Left ventricle myocardium inferior (tissue), 1 donor: ENCODE data around the gene ERI3. TPM values are rescaled to one million over a fixed set of nuclear protein-coding genes. Genes with fewer than 3 reads are reported as not detected.

Experiments used
- DNase-seq: peaks from one replicate; pipeline ENCODE4 v3.0.0-alpha.2; 2020
- H3K27ac ChIP-seq: fragments of 200-600 bp; replicated peaks from 2 replicates; pipeline ENCODE4 v1.8.0; 2021
- H3K27me3 ChIP-seq: fragments of 200-600 bp; 2 replicates; pipeline ENCODE4 v1.8.0; 2021; ENCODE audit warnings: low read depth
- H3K36me3 ChIP-seq: fragments of 200-600 bp; 2 replicates; pipeline ENCODE4 v1.8.0; 2021
- H3K4me1 ChIP-seq: fragments of 200-600 bp; 2 replicates; pipeline ENCODE4 v1.8.0; 2021
- H3K4me3 ChIP-seq: fragments of 200-600 bp; 2 replicates; pipeline ENCODE4 v1.8.0; 2021; ENCODE audit warnings: mild to moderate bottlenecking, moderate library complexity
- H3K9me3 ChIP-seq: fragments of 200-600 bp; replicated peaks from 2 replicates; pipeline ENCODE4 v1.8.0; 2021
- CTCF ChIP-seq: fragments of 200-600 bp; IDR thresholded peaks from 2 replicates; pipeline ENCODE4 v1.8.0; 2021; ENCODE audit warnings: antibody characterized with exemption, mild to moderate bottlenecking, borderline replicate concordance
- intact Hi-C: fragments of 100-400 bp; cut with micrococcal nuclease; formaldehyde crosslinking; loops from one replicate; pipeline ENCODE4 v1.11.0; 2022
- total RNA-seq: library from RNA; stranded (reverse); fragmentation: NEBNext Ultra II Directional; extraction: Animal tissue kit (Norgen Biotek cat#: 25700); gene quantifications from one replicate; pipeline ENCODE4 v1.2.1, GENCODE V29; 2021
- donor health status: DM: no; HTN: yes; CAD: no; lungs with severe emphysema.

The ERI3 gene
- total RNA-seq, 1 donor from 2014 or later = 50.4 TPM

DNA sequence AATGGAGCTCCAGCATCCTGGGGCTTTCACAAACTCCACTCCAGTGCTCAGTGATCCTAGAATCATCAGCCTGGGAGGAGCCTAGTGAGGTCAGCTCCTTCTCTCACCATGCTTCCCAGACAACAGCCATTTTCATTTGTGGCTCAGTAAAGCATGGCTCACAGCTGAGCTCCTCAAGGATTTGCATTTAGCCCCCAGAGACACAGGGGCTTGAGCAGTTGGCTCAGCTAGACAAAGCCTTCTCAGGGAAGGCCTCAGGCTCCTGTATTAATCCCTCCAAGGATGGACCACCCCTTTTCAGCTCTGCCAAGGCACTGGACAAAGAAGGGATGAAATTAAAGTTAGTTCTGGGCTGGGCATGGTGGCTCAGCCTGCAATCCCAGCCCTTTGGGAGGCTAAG, 39.5 kb downstream of the ERI3 start:
- Histone ChIP-seq H3K36me3 (peaks cover 78% of the 10 kb centered on the region), H3K9me3 (no peaks in the 10 kb centered on the region), H3K27me3 (no peaks in the 10 kb centered on the region), H3K4me3 (no peak overlapping the region), H3K4me1 (no peaks in the 10 kb centered on the region), H3K27ac (no peak overlapping the region)
- DNase-seq = no peak
- intact Hi-C loops = loop anchor here (10.0 kb wide), 1 partner anchor 101 kb away; the partner anchor contains the start of gene DMAP1
- TF ChIP-seq CTCF = no peak

DNA sequence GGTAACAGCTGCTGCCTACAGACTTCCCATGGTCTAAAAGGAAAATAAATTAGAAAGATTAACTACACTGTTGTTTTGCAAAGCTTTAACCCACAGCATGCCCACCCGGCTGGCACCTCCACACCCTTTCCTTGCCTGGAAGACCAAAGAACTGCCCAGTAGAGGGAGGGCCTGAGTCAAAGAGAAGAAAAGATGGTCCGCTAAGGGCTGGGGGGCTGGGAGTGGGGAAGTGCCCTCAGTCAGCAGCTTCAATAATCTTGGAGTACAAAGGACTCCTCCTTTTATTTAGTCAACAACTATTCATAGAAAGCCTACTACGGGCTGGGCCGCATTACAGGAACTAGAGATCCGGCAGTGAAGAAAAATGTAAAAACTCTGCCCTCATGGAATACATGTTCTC, 40.6 kb downstream of the ERI3 start:
- peaks cover 78% of the 10 kb centered on the region for H3K36me3 ChIP-seq
- no peak for TF ChIP-seq CTCF

GRCh38 chr1:44313265-44313918, 41.7 kb downstream of the ERI3 start:
- peaks cover 77% of the 10 kb centered on the region for H3K36me3 ChIP-seq
- intact Hi-C loops = loop anchor here (10.0 kb wide), 1 partner anchor 99 kb away; the partner anchor contains the start of gene DMAP1
- no peaks in the 10 kb centered on the region for H3K27me3 ChIP-seq

More for the DNA sequence above, 40.6 kb downstream of the ERI3 start:
- Histone ChIP-seq H3K4me3 (no peak overlapping the region), H3K4me1 (no peaks in the 10 kb centered on the region), H3K27me3 (no peaks in the 10 kb centered on the region), H3K27ac (no peak overlapping the region), H3K9me3 (no peaks in the 10 kb centered on the region)
- intact Hi-C loops = loop anchor here (10.0 kb wide), 1 partner anchor 100 kb away; the partner anchor contains the start of gene DMAP1
- DNase-seq = no peak

GRCh38 chr1:44312399-44313196, 42.5 kb downstream of the ERI3 start:
- no peak overlapping the region for H3K27ac ChIP-seq
- H3K9me3 ChIP-seq = no peaks in the 10 kb centered on the region
- intact Hi-C loops = loop anchor here (10.0 kb wide), 1 partner anchor 98 kb away; the partner anchor contains the start of gene DMAP1
- DNase-seq = no peak
- no peaks in the 10 kb centered on the region for H3K27me3 ChIP-seq
- peaks cover 81% of the 10 kb centered on the region for H3K36me3 ChIP-seq
- TF ChIP-seq CTCF = no peak
- no peaks in the 10 kb centered on the region for H3K4me1 ChIP-seq
- H3K4me3 ChIP-seq = no peak overlapping the region

More at GRCh38 chr1:44313265-44313918, 41.7 kb downstream of the ERI3 start:
- DNase-seq = no peak
- TF ChIP-seq CTCF = no peak
- no peak overlapping the region for H3K4me3 ChIP-seq
- H3K4me1 ChIP-seq = no peaks in the 10 kb centered on the region
- H3K27ac ChIP-seq = no peak overlapping the region
- no peaks in the 10 kb centered on the region for H3K9me3 ChIP-seq

DNA sequence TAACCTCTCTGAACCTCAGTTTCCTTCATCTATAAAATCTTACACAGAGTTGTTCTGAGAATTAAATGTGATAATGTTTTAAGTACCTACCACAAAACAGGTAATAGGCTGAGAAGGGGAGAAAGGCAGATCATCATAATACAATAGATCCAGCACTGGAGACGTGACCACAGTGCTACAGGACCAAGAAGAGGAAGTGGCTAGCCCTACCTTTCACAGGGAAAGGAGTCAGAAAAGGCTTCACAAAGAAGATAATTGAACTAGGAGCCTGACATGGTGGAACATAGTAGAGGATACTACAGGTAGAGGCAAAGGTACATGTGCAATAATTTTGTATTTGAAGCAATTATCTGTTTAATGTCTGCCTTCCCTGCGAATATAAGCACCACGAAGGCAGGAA, 45.1 kb downstream of the ERI3 start:
- Histone ChIP-seq H3K27me3 (no peaks in the 10 kb centered on the region), H3K36me3 (peaks cover 89% of the 10 kb centered on the region), H3K4me3 (no peak overlapping the region), H3K27ac (no peak overlapping the region), H3K4me1 (no peaks in the 10 kb centered on the region), H3K9me3 (no peaks in the 10 kb centered on the region)
- TF ChIP-seq CTCF = no peak
- intact Hi-C loops = loop anchor here (10.0 kb wide), 1 partner anchor 95 kb away; the partner anchor contains the start of gene DMAP1
- DNase-seq = no peak
